Measurements from ENCODE around the gene PUM1. TPM values are rescaled to one million over a fixed set of nuclear protein-coding genes. Genes with fewer than 3 reads are reported as not detected.

The PUM1 gene
- total and polyA plus RNA-seq, 2 donors (not counting 1 experiment from before 2014, with no cell fraction given): 59.3 to 70.5 TPM

- H3K27me3 ChIP-seq (ENCODE audit: control insufficient read depth, insufficient read depth, low read length): no peaks in the 10 kb centered on the region
- H4K20me1 ChIP-seq (ENCODE audit: control insufficient read depth, extremely low read depth, insufficient read depth, low read length): peaks cover 4% of the 10 kb centered on the region
- H3K27ac ChIP-seq (ENCODE audit: insufficient read depth, low read length): no peak overlapping the region
- H2AFZ ChIP-seq (ENCODE audit: low read length): no peak overlapping the region
- H3K4me1 ChIP-seq (ENCODE audit: control insufficient read depth, extremely low read depth, insufficient read depth, low read length): peaks cover 10% of the 10 kb centered on the region
- no peak overlapping the region for H3K9ac ChIP-seq (ENCODE audit: insufficient read depth, low read length)
- H3K9me3 ChIP-seq (ENCODE audit: control insufficient read depth, insufficient read depth, low read depth, low read length): no peaks in the 10 kb centered on the region
- no peak for TF ChIP-seq EZH2 (IDR thresholded peaks at IDR 0.05; ENCODE audit: low read length, missing control alignments)
- no peak for TF ChIP-seq CTCF (conservative IDR thresholded peaks at IDR 0.05 in 1 of 2, IDR thresholded peaks at IDR 0.05 in 1 of 2; ENCODE audit: low read depth in 1 of 2, low read length in 2 of 2)
- peaks cover 2% of the 10 kb centered on the region for H3K36me3 ChIP-seq (ENCODE audit: control insufficient read depth, insufficient read depth, low read length)
- DNase-seq (ENCODE audit: low read depth in 2 of 2): no peak
- H3K4me2 ChIP-seq (ENCODE audit: extremely low read depth, insufficient read depth, low read length): no peak overlapping the region
- no peak overlapping the region for H3K4me3 ChIP-seq (replicated peaks in 1 of 4; ENCODE audit: control extremely low read depth in 1 of 4, insufficient read depth in 1 of 4, low read depth in 3 of 4, low read length in 4 of 4)
- peaks cover 92% of the 10 kb centered on the region for H3K79me2 ChIP-seq (ENCODE audit: control insufficient read depth, insufficient read depth, low read length)
These were observed 33.3 kb downstream of the PUM1 start for GRCh38 chr1:31032266-31032665.

- Histone ChIP-seq H3K9ac (ENCODE audit: insufficient read depth, low read length) (no peak overlapping the region), H2AFZ (ENCODE audit: low read length) (no peak overlapping the region), H4K20me1 (ENCODE audit: control insufficient read depth, extremely low read depth, insufficient read depth, low read length) (peaks cover 4% of the 10 kb centered on the region), H3K9me3 (ENCODE audit: control insufficient read depth, insufficient read depth, low read depth, low read length) (no peaks in the 10 kb centered on the region), H3K79me2 (ENCODE audit: control insufficient read depth, insufficient read depth, low read length) (peaks cover 91% of the 10 kb centered on the region), H3K36me3 (ENCODE audit: control insufficient read depth, insufficient read depth, low read length) (peaks cover 2% of the 10 kb centered on the region), H3K27me3 (ENCODE audit: control insufficient read depth, insufficient read depth, low read length) (no peaks in the 10 kb centered on the region), H3K4me1 (ENCODE audit: control insufficient read depth, extremely low read depth, insufficient read depth, low read length) (peaks cover 8% of the 10 kb centered on the region), H3K4me2 (ENCODE audit: extremely low read depth, insufficient read depth, low read length) (no peak overlapping the region), H3K27ac (ENCODE audit: insufficient read depth, low read length) (no peak overlapping the region), H3K4me3 (replicated peaks in 1 of 4; ENCODE audit: control extremely low read depth in 1 of 4, insufficient read depth in 1 of 4, low read depth in 3 of 4, low read length in 4 of 4) (no peak overlapping the region)
- no peak for DNase-seq (ENCODE audit: low read depth in 2 of 2)
- TF ChIP-seq EZH2 (IDR thresholded peaks at IDR 0.05; ENCODE audit: low read length, missing control alignments) (no peak), CTCF (conservative IDR thresholded peaks at IDR 0.05 in 1 of 2, IDR thresholded peaks at IDR 0.05 in 1 of 2; ENCODE audit: low read depth in 1 of 2, low read length in 2 of 2) (no peak)
These were observed 34.0 kb downstream of the PUM1 start for GRCh38 chr1:31031330-31032143.

DNA sequence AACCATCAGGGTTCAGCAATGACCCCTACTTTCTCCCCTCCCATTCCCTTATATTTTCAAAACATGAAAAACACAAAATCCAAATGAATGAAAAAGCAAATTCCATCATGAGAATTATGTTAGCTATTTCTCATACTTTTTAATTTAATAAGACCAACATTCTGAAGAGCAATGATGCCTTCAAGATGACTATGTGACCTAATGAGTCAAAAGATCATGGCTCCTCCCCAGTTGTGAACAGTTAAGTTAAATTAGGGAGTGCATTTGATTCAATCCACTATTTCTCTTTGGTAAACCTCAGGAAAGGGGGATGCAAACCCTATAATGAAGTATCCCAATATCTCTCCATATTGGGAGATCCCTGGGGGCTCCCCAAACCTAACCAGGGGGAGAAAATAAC lies 36.5 kb downstream of the PUM1 start:
- Histone ChIP-seq H4K20me1 (ENCODE audit: control insufficient read depth, extremely low read depth, insufficient read depth, low read length) (peaks cover 6% of the 10 kb centered on the region), H3K9me3 (ENCODE audit: control insufficient read depth, insufficient read depth, low read depth, low read length) (no peaks in the 10 kb centered on the region), H3K4me3 (replicated peaks in 1 of 4; ENCODE audit: control extremely low read depth in 1 of 4, insufficient read depth in 1 of 4, low read depth in 3 of 4, low read length in 4 of 4) (no peak overlapping the region), H2AFZ (ENCODE audit: low read length) (no peak overlapping the region), H3K9ac (ENCODE audit: insufficient read depth, low read length) (no peak overlapping the region), H3K27ac (ENCODE audit: insufficient read depth, low read length) (peak overlapping the region; percentile 30), H3K27me3 (ENCODE audit: control insufficient read depth, insufficient read depth, low read length) (no peaks in the 10 kb centered on the region), H3K36me3 (ENCODE audit: control insufficient read depth, insufficient read depth, low read length) (no peaks in the 10 kb centered on the region), H3K4me2 (ENCODE audit: extremely low read depth, insufficient read depth, low read length) (peak overlapping the region; percentile 20), H3K4me1 (ENCODE audit: control insufficient read depth, extremely low read depth, insufficient read depth, low read length) (peaks cover 6% of the 10 kb centered on the region), H3K79me2 (ENCODE audit: control insufficient read depth, insufficient read depth, low read length) (peaks cover 91% of the 10 kb centered on the region)
- peak in 1 of 2 donors; percentile 30 for DNase-seq (ENCODE audit: low read depth in 2 of 2)
- TF ChIP-seq CTCF (conservative IDR thresholded peaks at IDR 0.05 in 1 of 2, IDR thresholded peaks at IDR 0.05 in 1 of 2; ENCODE audit: low read depth in 1 of 2, low read length in 2 of 2) (no peak), EZH2 (IDR thresholded peaks at IDR 0.05; ENCODE audit: low read length, missing control alignments) (no peak)
